H1 (cell line): ENCODE measurements around the gene FGF4. TPM values are rescaled to one million over a fixed set of nuclear protein-coding genes. Genes with fewer than 3 reads are reported as not detected.

Source experiments
- CTCF ChIA-PET: fragments of 300-600 bp; sonication (Branson Sonifier 250); formaldehyde crosslinking; loops from one replicate; lab custom pipeline; 2021; ENCODE audit not compliant: partially characterized antibody; lab: Charles Lee
- POLR2A ChIA-PET: fragments of 300-600 bp; sonication (Branson Sonifier 250); formaldehyde crosslinking; loops from one replicate; lab custom pipeline; 2021; ENCODE audit warnings: inconsistent platforms; ENCODE audit not compliant: partially characterized antibody; lab: Charles Lee
- DNase-seq, 2 experiments: peaks; one replicate each; pipeline versions ENCODE4 v3.0.0 to v3.0.0-alpha.2; 2010 to 2022; ENCODE audit warnings: low spot score in 2 of 2, low read depth in 1 of 2, mixed read lengths in 1 of 2
- FAIRE-seq: peaks from 2 replicates; lab custom pipeline; 2011; peaks lifted over from hg19 to GRCh38; lab: Jason Lieb, UNC
- H2AFZ ChIP-seq: 2 replicates; pipeline ENCODE4 v1.8.1; 2012; ENCODE audit warnings: low read length, inconsistent platforms
- H2AK5ac ChIP-seq: 2 replicates; pipeline ENCODE4 v1.6.1; 2013; ENCODE audit warnings: low read depth, low read length
- H2BK120ac ChIP-seq: replicated peaks from 2 replicates; pipeline ENCODE3; 2013; ENCODE audit warnings: low read depth, low read length, inconsistent platforms
- H2BK12ac ChIP-seq: 2 replicates; pipeline ENCODE4 v1.6.1; 2013; ENCODE audit warnings: low read depth, low read length
- H2BK15ac ChIP-seq: 2 replicates; pipeline ENCODE4 v1.6.1; 2013; ENCODE audit warnings: low read length
- H2BK20ac ChIP-seq: 2 replicates; pipeline ENCODE4 v1.6.1; 2013; ENCODE audit warnings: low read length
- H2BK5ac ChIP-seq: 2 replicates; pipeline ENCODE4 v1.6.1; 2013; ENCODE audit warnings: low read depth, low read length
- H3K14ac ChIP-seq: 2 replicates; pipeline ENCODE4 v1.6.1; 2013; ENCODE audit warnings: inconsistent platforms; ENCODE audit not compliant: insufficient read length
- H3K18ac ChIP-seq: 2 replicates; pipeline ENCODE4 v1.6.1; 2013; ENCODE audit warnings: low read length; ENCODE audit errors: extremely low read depth
- H3K23ac ChIP-seq: 2 replicates; pipeline ENCODE4 v1.6.1; 2013; ENCODE audit warnings: inconsistent platforms; ENCODE audit not compliant: insufficient read length
- H3K23me2 ChIP-seq: 2 replicates; pipeline ENCODE4 v1.6.1; 2013; ENCODE audit warnings: low read depth, low read length
- H3K27ac ChIP-seq: 2 replicates; pipeline ENCODE4 v1.6.1; 2011; ENCODE audit warnings: low read depth, low read length, inconsistent platforms
- H3K27me3 ChIP-seq, 4 experiments: replicated peaks in 1 of 4; 1 replicate in 1 of 4; 2 replicates in 3 of 4; pipeline versions ENCODE4 v1.6.1 to v1.8.1; 2011 to 2013; ENCODE audit warnings: low read length in 3 of 4, mild to moderate bottlenecking in 3 of 4, inconsistent platforms in 2 of 4, mixed read lengths in 2 of 4, moderate library complexity in 1 of 4; ENCODE audit not compliant: control insufficient read depth in 3 of 4, insufficient read depth in 3 of 4; ENCODE audit errors: extremely low read depth in 1 of 4
- H3K36me3 ChIP-seq, 4 experiments: 2 replicates each; pipeline versions ENCODE4 v1.6.1 to v1.8.1; 2011 to 2013; ENCODE audit warnings: mild to moderate bottlenecking in 4 of 4, low read length in 3 of 4, moderate library complexity in 2 of 4, control low read depth in 1 of 4, inconsistent platforms in 1 of 4; ENCODE audit not compliant: insufficient read depth in 4 of 4, control insufficient read depth in 2 of 4
- H3K4ac ChIP-seq: replicated peaks from 2 replicates; pipeline ENCODE3; 2013; ENCODE audit warnings: low read length, low read depth, mixed read lengths, inconsistent platforms; ENCODE audit not compliant: insufficient read length
- H3K4me1 ChIP-seq, 4 experiments: replicated peaks in 1 of 4; 1 replicate in 1 of 4; 2 replicates in 3 of 4; pipeline versions ENCODE4 v1.6.1 to v1.8.1; 2011 to 2013; ENCODE audit warnings: low read length in 3 of 4, inconsistent platforms in 2 of 4, mixed read lengths in 1 of 4; ENCODE audit not compliant: insufficient read depth in 4 of 4, control insufficient read depth in 3 of 4
- H3K4me2 ChIP-seq, 2 experiments: 2 replicates each; pipeline versions ENCODE4 v1.6.1 to v1.8.1; 2011 to 2013; ENCODE audit warnings: low read depth in 2 of 2, low read length in 2 of 2, control low read depth in 1 of 2, inconsistent platforms in 1 of 2, mild to moderate bottlenecking in 1 of 2; ENCODE audit not compliant: insufficient read depth in 1 of 2
- H3K4me3 ChIP-seq, 4 experiments: fragments of 200-600, 300-600 bp in 1 of 4; sonication (generic), shearing (Covaris generic), sonication (Bioruptor Twin) in 1 of 4; 2 replicates each; pipeline versions ENCODE4 v1.5.1 to v1.8.1; 2011 to 2016; ENCODE audit warnings: low read length in 4 of 4, low read depth in 3 of 4, control low read depth in 2 of 4, inconsistent platforms in 2 of 4, mild to moderate bottlenecking in 2 of 4, mixed read lengths in 1 of 4, moderate library complexity in 1 of 4; ENCODE audit not compliant: insufficient read depth in 2 of 4; ENCODE audit errors: extremely low read depth in 1 of 4
- H3K56ac ChIP-seq: replicated peaks from 2 replicates; pipeline ENCODE3; 2013; ENCODE audit warnings: low read depth, mild to moderate bottlenecking, mixed read lengths, low read length, inconsistent platforms; ENCODE audit not compliant: insufficient read length
- H3K79me1 ChIP-seq: 2 replicates; pipeline ENCODE4 v1.6.1; 2013; ENCODE audit warnings: low read depth, low read length, control low read depth
- H3K79me2 ChIP-seq, 2 experiments: 2 replicates each; pipeline versions ENCODE4 v1.6.1 to v1.8.1; 2012 to 2013; ENCODE audit warnings: low read length in 2 of 2, mild to moderate bottlenecking in 2 of 2, inconsistent platforms in 1 of 2; ENCODE audit not compliant: insufficient read depth in 2 of 2, control insufficient read depth in 1 of 2
- H3K9ac ChIP-seq, 4 experiments: replicated peaks in 1 of 4; 1 replicate in 1 of 4; 2 replicates in 3 of 4; pipeline versions ENCODE4 v1.6.1 to v1.8.1; 2011 to 2013; ENCODE audit warnings: low read depth in 3 of 4, low read length in 3 of 4, control low read depth in 2 of 4, mild to moderate bottlenecking in 2 of 4, moderate library complexity in 2 of 4, inconsistent platforms in 1 of 4; ENCODE audit errors: extremely low read depth in 1 of 4
- H3K9me3 ChIP-seq, 2 experiments: 2 replicates each; pipeline versions ENCODE4 v1.6.1 to v1.8.1; 2012 to 2013; ENCODE audit warnings: mild to moderate bottlenecking in 2 of 2, moderate library complexity in 2 of 2, control low read depth in 1 of 2, inconsistent platforms in 1 of 2, low read depth in 1 of 2, low read length in 1 of 2, mixed read lengths in 1 of 2; ENCODE audit not compliant: insufficient read depth in 2 of 2
- H4K20me1 ChIP-seq, 2 experiments: replicated peaks in 1 of 2; 2 replicates each; pipeline versions ENCODE3 to v1.8.1; 2011 to 2013; ENCODE audit warnings: inconsistent platforms in 2 of 2, low read length in 2 of 2, mild to moderate bottlenecking in 1 of 2; ENCODE audit not compliant: insufficient read depth in 2 of 2, control insufficient read depth in 1 of 2
- H4K5ac ChIP-seq: 2 replicates; pipeline ENCODE4 v1.6.1; 2013; ENCODE audit warnings: low read length, low read depth, mixed read lengths, inconsistent platforms; ENCODE audit not compliant: insufficient read length
- H4K8ac ChIP-seq: 2 replicates; pipeline ENCODE4 v1.8.0; 2013; ENCODE audit warnings: mild to moderate bottlenecking, moderate library complexity, low read length, inconsistent platforms; ENCODE audit not compliant: insufficient read depth; ENCODE audit errors: extremely low read depth
- H4K91ac ChIP-seq: replicated peaks from 2 replicates; pipeline ENCODE3; 2013; ENCODE audit warnings: low read length, mixed read lengths, inconsistent platforms; ENCODE audit not compliant: insufficient read length
- CBX8 ChIP-seq: fragments of 300-800, 300-1000 bp; sonication (generic); IDR thresholded peaks from 2 replicates; pipeline ENCODE4 v1.7.1; 2016; ENCODE audit warnings: low read depth, low read length, borderline replicate concordance
- SIRT6 ChIP-seq: IDR thresholded peaks from one replicate; pipeline ENCODE4 v1.7.1; 2012; ENCODE audit warnings: low read length, inconsistent platforms
- SP2 ChIP-seq: IDR thresholded peaks from 2 replicates; pipeline ENCODE4 v1.6.1; 2012; ENCODE audit warnings: mild to moderate bottlenecking, low read length, inconsistent platforms
- WGBS, 2 experiments: shearing (Covaris generic) in 1 of 2; methylation state at CpG; one replicate each; pipeline versions ENCODE4 v1.1.6 to v1.1.7; 2013 to 2015; ENCODE audit warnings: low lambda C conversion rate in 2 of 2, mixed read lengths in 2 of 2, inconsistent platforms in 1 of 2, low coverage in 1 of 2, missing lambda C conversion rate in 1 of 2; ENCODE audit not compliant: insufficient replicate concordance in 2 of 2, insufficient coverage in 1 of 2, insufficient read length in 1 of 2; ENCODE audit errors: extremely low coverage in 1 of 2, missing lambda C conversion rate in 1 of 2; 5-methylcytosine and 5-hydroxymethylcytosine counted together
- polyA plus RNA-seq, 7 experiments: library from polyadenylated mRNA; depleted of rRNA in 3 of 7; stranded (reverse) in 5 of 7; unstranded in 2 of 7; fragments of >200 nt in 5 of 7; fragments of 200-250 nt in 2 of 7; gene quantifications; 1 replicate in 5 of 7; 2 replicates in 1 of 7; 4 replicates in 1 of 7; pipeline versions ENCODE4 v1.2.1 to v1.2.3, GENCODE V29; 2011 to 2013; ENCODE audit warnings: missing spikeins in 2 of 7, mixed read lengths in 2 of 7
- total RNA-seq: library from RNA; stranded (reverse); fragmentation: NEBNext Ultra II Directional; extraction: Animal tissue kit (Norgen Biotek cat#: 25700); gene quantifications from 2 replicates; pipeline ENCODE4 v1.2.1, GENCODE V29; 2021

The FGF4 gene
- total and polyA plus RNA-seq, 2 of the 8 experiments (the other 6 are each of a cell fraction or from before 2014, with no cell fraction given) = 0.57 to 2.0 TPM

DNA sequence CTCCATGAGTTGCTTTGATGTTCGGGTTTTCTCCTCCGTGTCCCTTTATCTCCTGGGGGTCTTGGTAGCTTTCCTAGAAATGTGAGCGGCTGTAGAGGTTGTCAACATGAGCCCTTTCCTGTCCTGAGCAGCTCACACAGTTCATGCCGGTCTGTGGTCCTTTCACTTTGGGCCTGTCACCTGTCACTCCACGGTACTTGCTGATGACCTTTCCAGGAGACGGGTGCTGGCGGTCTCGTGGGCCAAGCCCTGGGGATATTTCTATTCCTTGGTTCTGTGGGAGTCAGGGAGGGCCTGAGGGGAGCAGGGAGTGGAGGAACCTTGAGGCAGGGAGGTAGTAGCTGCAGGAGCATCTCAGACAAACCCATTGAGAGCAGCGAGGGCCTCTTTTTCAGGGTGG is 20.9 kb upstream of the FGF4 start:
- POLR2A ChIA-PET = no interaction called here
- peaks cover 0 to 5% (median 0%) of the 10 kb centered on the region in 4 experiments; a peak in 2 of 7 replicates for H3K4me1 ChIP-seq
- H3K4me3 ChIP-seq = no peak overlapping the region

More for the DNA sequence above, 20.9 kb upstream of the FGF4 start:
- no peak overlapping the region for H3K56ac ChIP-seq
- H3K27ac ChIP-seq = no peak overlapping the region
- H4K5ac ChIP-seq = no peak overlapping the region
- H2AFZ ChIP-seq = no peak overlapping the region
- H2BK15ac ChIP-seq = no peak overlapping the region
- no peak overlapping the region for H2BK5ac ChIP-seq
- H3K79me2 ChIP-seq = no peaks in the 10 kb centered on the region
- no peak overlapping the region for H3K23ac ChIP-seq
- no peaks in the 10 kb centered on the region for H3K79me1 ChIP-seq
- no peak overlapping the region for H3K14ac ChIP-seq
- TF ChIP-seq SIRT6 (no peak), CBX8 (no peak), SP2 (no peak)
- H4K8ac ChIP-seq = no peak overlapping the region
- no peak overlapping the region for H2BK120ac ChIP-seq
- FAIRE-seq (no peak), DNase-seq (no peak)
- no peaks in the 10 kb centered on the region; a peak in 1 of 7 replicates for H3K27me3 ChIP-seq
- no peaks in the 10 kb centered on the region for H3K36me3 ChIP-seq
- no peak overlapping the region for H3K4ac ChIP-seq
- no peak overlapping the region for H4K91ac ChIP-seq
- H2BK20ac ChIP-seq = no peak overlapping the region
- no peaks in the 10 kb centered on the region for H4K20me1 ChIP-seq
- no peak overlapping the region; the same call in 1 of the 2 replicates for H3K18ac ChIP-seq
- CTCF ChIA-PET = interaction anchor here (0.8 to 9.5 kb wide), 5 partner anchors 19 to 97 kb away, joined by 3 to 197 read pairs (median 3); no protein-coding TSS in a partner anchor
- 0 out of 2 replicates have a peak overlapping the region, but pooled peaks have one; percentile 60 for H2BK12ac ChIP-seq
- no peaks in the 10 kb centered on the region for H3K23me2 ChIP-seq
- WGBS, 2 experiments = 97% methylated on average over 9 of the region's 9 CpGs; no CpG with 5 or more reads in 1 of the 2 experiments
- H3K9me3 ChIP-seq = peaks cover 4 to 5% of the 10 kb centered on the region in 2 experiments; a peak in 3 of 4 replicates
- H3K9ac ChIP-seq = no peak overlapping the region
- no peak overlapping the region for H3K4me2 ChIP-seq
- H2AK5ac ChIP-seq = no peak overlapping the region
